ENCODE data around the gene FAM110D. TPM values are rescaled to one million over a fixed set of nuclear protein-coding genes. Genes with fewer than 3 reads are reported as not detected.

The FAM110D gene
- total and polyA plus RNA-seq, 2 donors (not counting 3 experiments of a cell fraction or from before 2014, with no cell fraction given): 2.6 to 5.1 TPM

DNA sequence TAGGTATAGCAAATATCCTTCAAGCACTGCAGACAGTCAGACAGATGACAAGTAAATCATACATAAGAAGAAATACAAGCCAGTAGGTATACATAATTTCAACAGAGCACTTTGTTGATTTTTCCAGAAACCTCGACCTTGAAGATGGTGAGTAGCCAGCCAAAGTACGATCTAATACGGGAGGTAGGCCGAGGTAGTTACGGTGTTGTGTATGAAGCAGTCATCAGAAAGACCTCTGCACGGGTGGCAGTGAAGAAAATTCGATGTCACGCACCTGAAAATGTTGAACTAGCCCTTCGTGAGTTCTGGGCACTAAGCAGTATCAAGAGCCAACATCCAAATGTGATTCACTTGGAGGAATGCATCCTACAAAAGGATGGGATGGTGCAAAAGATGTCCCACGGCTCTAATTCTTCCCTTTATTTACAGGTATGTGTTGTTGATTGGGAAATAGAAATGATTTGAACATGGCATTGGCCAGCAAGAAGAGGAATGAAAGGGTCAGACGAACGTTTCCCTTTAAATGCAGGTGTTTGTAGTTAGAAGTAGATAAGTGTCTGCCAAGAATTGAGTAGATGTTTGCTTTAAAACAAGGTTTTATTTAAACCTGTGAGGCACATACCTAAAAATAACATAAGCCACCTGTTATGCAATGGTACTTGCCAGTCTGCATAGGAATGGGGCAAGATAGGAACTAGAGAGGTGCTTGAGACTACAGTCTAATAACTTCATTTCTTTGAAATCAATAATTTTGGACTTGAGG, 44.5 kb upstream of the FAM110D start:
- no peaks in the 10 kb centered on the region for H3K9me1 ChIP-seq (replicated peaks; ENCODE audit: control insufficient read depth, extremely low read depth, insufficient read depth, low read length)
- ChIA-PET CTCF (interaction anchor here (1.0 to 3.1 kb wide), 7 partner anchors 10 to 219 kb away, joined by 3 to 29 read pairs (median 4); partner anchors contain the start of genes C1orf232 and ZNF593), POLR2A (no interaction called here)
- no peak overlapping the region for H3K4me2 ChIP-seq (ENCODE audit: insufficient read depth, low read length)
- H3K4me3 ChIP-seq (replicated peaks in 1 of 3; ENCODE audit: insufficient read depth in 1 of 3, low read depth in 1 of 3, low read length in 3 of 3): no peak overlapping the region
- no peak for FAIRE-seq
- H3K36me3 ChIP-seq (ENCODE audit: control insufficient read depth in 2 of 2, extremely low read depth in 1 of 2, insufficient read depth in 2 of 2, low read length in 2 of 2): no peaks in the 10 kb centered on the region
- no peaks in the 10 kb centered on the region for H4K20me1 ChIP-seq (replicated peaks; ENCODE audit: control insufficient read depth, extremely low read depth, insufficient read depth, low read length)
- H3K27me3 ChIP-seq (ENCODE audit: control insufficient read depth in 2 of 2, insufficient read depth in 2 of 2, low read length in 2 of 2): no peaks in the 10 kb centered on the region
- peaks cover 11% of the 10 kb centered on the region for H3K4me1 ChIP-seq (ENCODE audit: control insufficient read depth, extremely low read depth, insufficient read depth, low read length)
- H3K9me3 ChIP-seq (replicated peaks; ENCODE audit: control insufficient read depth, insufficient read depth, low read length): no peaks in the 10 kb centered on the region
- TF ChIP-seq FOS (IDR thresholded peaks at IDR 0.05; ENCODE audit: borderline replicate concordance, insufficient read depth, low read length) (no peak), JUN (IDR thresholded peaks at IDR 0.05; ENCODE audit: borderline replicate concordance, insufficient read depth, insufficient read length, low read depth) (no peak), MAX (IDR thresholded peaks at IDR 0.05; ENCODE audit: insufficient read depth, insufficient read length) (no peak), GATA2 (IDR thresholded peaks at IDR 0.05; ENCODE audit: insufficient read depth, insufficient read length, low read depth, low read length) (no peak), EZH2 (IDR thresholded peaks at IDR 0.05; ENCODE audit: borderline replicate concordance, low read depth, low read length, severe bottlenecking) (no peak), MYC (IDR thresholded peaks at IDR 0.05; ENCODE audit: low read depth, low read length) (no peak), POLR2A (IDR thresholded peaks at IDR 0.05; ENCODE audit: low read depth, low read length) (no peak), POLR2AphosphoS5 (IDR thresholded peaks at IDR 0.05; ENCODE audit: insufficient read depth, low read depth, low read length) (no peak)
- TF ChIP-seq, protein P1, sequence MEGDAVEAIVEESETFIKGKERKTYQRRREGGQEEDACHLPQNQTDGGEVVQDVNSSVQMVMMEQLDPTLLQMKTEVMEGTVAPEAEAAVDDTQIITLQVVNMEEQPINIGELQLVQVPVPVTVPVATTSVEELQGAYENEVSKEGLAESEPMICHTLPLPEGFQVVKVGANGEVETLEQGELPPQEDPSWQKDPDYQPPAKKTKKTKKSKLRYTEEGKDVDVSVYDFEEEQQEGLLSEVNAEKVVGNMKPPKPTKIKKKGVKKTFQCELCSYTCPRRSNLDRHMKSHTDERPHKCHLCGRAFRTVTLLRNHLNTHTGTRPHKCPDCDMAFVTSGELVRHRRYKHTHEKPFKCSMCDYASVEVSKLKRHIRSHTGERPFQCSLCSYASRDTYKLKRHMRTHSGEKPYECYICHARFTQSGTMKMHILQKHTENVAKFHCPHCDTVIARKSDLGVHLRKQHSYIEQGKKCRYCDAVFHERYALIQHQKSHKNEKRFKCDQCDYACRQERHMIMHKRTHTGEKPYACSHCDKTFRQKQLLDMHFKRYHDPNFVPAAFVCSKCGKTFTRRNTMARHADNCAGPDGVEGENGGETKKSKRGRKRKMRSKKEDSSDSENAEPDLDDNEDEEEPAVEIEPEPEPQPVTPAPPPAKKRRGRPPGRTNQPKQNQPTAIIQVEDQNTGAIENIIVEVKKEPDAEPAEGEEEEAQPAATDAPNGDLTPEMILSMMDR (IDR thresholded peaks at IDR 0.05; ENCODE audit: extremely low read depth in 1 of 2, insufficient read depth in 1 of 2, low read depth in 1 of 2, low read length in 2 of 2): no peak
- no peak overlapping the region for H3K27ac ChIP-seq (ENCODE audit: insufficient read depth, low read depth, low read length)
- no peak overlapping the region for H3K9ac ChIP-seq (replicated peaks; ENCODE audit: extremely low read depth, insufficient read depth, low read length)
- no peak overlapping the region for H2AFZ ChIP-seq (ENCODE audit: low read depth, low read length)
- no TSS peak for BruUV-seq (replicated peaks)
- dilution Hi-C loops (cut with MboI; ENCODE audit: extremely low pct_ligation_motif_present, low sequenced_read_pairs) (no loop called here), intact Hi-C loops (cut with micrococcal nuclease) (no loop called here)
- peaks cover 2% of the 10 kb centered on the region for H3K79me2 ChIP-seq (ENCODE audit: control insufficient read depth, insufficient read depth, low read length)
- no peak for DNase-seq (ENCODE audit: low read depth, low spot score)

Data from endothelial cell of umbilical vein (primary cell).